Muscle layer of colon (tissue), 2 donors: Measurements from ENCODE around the gene PLEKHH3.
A peak's percentile ranks its signal among the peaks of the same experiment; 100 is the strongest.

Experiments used
- H3K27ac ChIP-seq: one replicate; pipeline ENCODE4 v1.7.0; 2013; ENCODE audit warnings: low read depth, mild to moderate bottlenecking, low read length, moderate library complexity
- H3K27me3 ChIP-seq, 2 donors: one replicate each; pipeline ENCODE4 v1.7.0; 2013; ENCODE audit warnings: low read length in 2 of 2, mild to moderate bottlenecking in 2 of 2; ENCODE audit not compliant: insufficient read depth in 2 of 2, control insufficient read depth in 1 of 2
- H3K36me3 ChIP-seq: one replicate; pipeline ENCODE4 v1.7.0; 2013; ENCODE audit warnings: mild to moderate bottlenecking, low read length; ENCODE audit not compliant: insufficient read depth
- H3K4me1 ChIP-seq: one replicate; pipeline ENCODE4 v1.7.0; 2013; ENCODE audit warnings: mild to moderate bottlenecking, low read length; ENCODE audit not compliant: insufficient read depth
- H3K4me3 ChIP-seq, 2 donors: one replicate each; pipeline ENCODE4 v1.7.0; 2013; ENCODE audit warnings: low read length in 2 of 2, low read depth in 1 of 2, mild to moderate bottlenecking in 1 of 2, moderate library complexity in 1 of 2
- H3K9ac ChIP-seq: one replicate; pipeline ENCODE4 v1.7.0; 2013; ENCODE audit warnings: low read length
- H3K9me3 ChIP-seq: one replicate; pipeline ENCODE4 v1.7.0; 2013; ENCODE audit warnings: mild to moderate bottlenecking, low read length
- donor health status: abdominal sarcoma.
- donor health status: Adenocarcinoma of cecum.

PLEKHH3 gene

DNA sequence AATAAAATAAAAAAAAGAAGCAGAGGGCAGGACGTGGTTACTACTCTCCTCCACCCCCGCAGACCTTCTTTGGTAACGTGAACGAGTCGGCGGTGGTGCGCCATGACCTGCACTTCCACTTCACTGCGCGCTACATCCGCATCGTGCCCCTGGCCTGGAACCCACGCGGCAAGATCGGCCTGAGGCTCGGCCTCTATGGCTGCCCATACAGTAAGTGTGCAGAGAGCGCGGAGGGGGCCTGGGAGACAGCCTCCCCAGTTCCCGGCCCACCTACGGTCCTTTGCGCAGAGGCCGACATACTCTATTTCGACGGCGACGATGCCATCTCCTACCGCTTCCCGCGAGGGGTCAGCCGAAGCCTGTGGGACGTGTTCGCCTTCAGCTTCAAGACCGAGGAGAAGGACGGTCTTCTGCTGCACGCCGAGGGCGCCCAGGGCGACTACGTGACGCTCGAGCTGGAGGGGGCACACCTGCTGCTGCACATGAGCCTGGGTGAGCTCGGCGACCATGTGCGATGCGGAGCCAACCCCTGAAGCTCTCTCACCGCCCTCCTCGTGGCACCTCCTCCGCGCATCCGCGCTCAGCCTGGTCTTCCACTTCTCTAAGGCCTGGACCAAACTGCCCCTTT is 8.2 kb upstream of the PLEKHH3 start:
- Histone ChIP-seq H3K9ac (no peak overlapping the region), H3K27me3 (no peaks in the 10 kb centered on the region), H3K9me3 (no peaks in the 10 kb centered on the region), H3K4me1 (peaks cover 20% of the 10 kb centered on the region), H3K4me3 (no peak overlapping the region), H3K36me3 (peaks cover 18% of the 10 kb centered on the region), H3K27ac (peak overlapping the region; percentile 95)

DNA sequence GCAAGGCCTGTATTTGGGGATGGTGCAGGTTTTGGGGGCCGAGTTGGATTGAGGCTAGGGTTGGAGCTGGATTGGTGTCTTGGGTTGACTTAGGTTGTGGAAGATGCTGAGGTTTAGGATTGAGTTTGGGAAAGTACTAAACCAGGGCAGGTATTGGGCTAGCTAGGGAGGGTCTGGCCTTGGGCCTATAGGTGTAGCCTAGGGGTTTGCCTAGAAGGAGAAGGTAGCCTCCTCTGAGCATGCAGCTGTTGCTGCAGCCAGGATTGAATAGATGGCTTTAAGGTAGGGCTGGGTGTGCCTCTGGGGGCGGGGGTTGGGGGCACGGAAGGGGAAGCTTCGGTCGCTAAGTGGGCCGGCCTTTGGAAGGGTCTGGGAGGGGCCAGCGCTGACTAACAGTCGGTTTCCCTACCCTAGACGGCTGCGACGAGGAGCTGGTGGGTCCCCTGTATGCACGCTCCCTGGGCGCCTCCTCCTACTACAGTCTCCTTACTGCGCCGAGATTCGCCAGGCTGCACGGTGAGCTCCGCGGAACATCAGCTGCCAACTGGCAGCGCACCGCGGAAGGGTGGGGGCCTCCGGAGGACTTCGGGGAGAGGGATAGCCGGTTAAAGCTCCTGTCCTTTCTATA is 6.7 kb upstream of the PLEKHH3 start:
- H3K9me3 ChIP-seq: no peaks in the 10 kb centered on the region
- H3K9ac ChIP-seq: peak overlapping the region; percentile 71
- peak overlapping the region; percentile 95 for H3K27ac ChIP-seq
- peak overlapping the region; percentile 58 to 71 for H3K4me3 ChIP-seq
- H3K4me1 ChIP-seq: peaks cover 31% of the 10 kb centered on the region
- peaks cover 14% of the 10 kb centered on the region for H3K36me3 ChIP-seq
- no peaks in the 10 kb centered on the region for H3K27me3 ChIP-seq

DNA sequence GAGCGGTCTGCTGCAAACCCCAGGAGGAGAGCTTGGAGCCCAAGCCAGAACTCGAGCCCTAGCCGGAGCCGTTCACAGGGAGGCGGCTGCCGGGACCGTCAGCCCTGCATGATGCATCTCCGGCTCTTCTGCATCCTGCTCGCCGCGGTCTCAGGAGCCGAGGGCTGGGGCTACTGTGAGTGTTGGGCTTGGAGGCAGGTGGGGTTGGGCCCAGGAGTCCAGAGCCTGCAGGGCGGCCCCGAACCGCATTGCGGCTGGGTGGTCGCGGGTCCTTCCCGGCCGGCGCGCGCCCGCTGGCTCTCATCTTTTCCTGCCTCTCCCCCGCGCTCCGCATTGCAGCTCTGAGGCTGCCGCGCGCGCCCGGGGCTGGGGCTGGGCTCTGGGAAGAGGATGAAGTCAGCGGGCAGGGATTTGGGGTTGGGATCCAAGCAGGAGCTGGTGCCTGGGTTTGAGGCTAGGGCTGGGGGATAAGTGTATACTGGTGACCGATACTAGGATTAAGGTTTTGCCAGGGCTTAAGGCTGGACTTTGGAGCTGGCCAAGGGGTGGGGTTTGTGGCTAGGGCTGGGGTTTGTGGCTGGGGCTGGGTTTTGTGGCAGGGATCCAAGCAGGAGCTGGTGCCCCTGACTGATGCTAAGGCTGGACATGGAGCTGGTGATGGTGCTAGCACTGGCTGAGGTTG is 6.1 kb upstream of the PLEKHH3 start:
- Histone ChIP-seq H3K27me3 (no peaks in the 10 kb centered on the region), H3K9me3 (no peaks in the 10 kb centered on the region), H3K36me3 (peaks cover 10% of the 10 kb centered on the region), H3K4me1 (peaks cover 33% of the 10 kb centered on the region), H3K27ac (peak overlapping the region; percentile 95), H3K4me3 (peak overlapping the region; percentile 58 to 71), H3K9ac (peak overlapping the region; percentile 71)

DNA sequence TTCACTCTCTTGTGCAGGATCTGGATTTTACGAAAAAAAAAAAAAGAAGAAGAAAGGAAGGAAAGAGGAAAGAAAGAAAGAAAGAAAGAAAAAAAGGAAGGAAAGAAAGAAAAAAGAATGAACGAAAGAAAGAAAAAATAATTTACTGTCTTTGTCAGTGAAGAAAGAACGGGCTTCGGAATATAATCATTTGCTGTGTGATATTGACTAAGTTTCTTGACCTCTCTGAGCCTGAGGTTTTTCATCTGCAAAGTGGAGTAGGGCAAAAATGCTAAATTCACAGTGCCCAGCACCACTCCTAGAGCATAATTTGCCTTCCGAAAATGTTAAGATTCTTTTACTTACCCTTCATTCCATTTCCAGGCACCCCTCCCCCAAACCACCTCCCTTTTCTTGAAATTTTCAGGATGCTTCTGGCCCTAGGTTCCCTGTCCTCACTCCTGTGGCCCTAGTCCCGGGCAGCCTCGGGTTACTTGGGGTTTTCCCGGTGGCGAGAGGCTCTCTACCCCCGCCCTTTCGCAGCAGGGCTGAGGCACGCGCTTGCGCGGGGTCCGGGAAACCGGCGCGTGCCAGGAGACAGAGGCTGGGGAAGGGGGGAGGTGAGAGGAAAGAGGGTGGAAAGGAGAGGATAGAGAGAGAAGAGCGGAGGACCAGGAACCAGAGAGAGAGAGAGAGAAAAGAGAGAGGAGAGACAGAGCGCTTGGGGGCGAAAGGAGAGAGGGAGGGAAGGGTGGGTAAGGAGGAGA is 5.4 kb upstream of the PLEKHH3 start, which contains the start of gene CNTNAP1:
Gene CNTNAP1, plus strand, starts transcription at position 556 of the 746 bp plus-strand sequence. CDS start 299 bp downstream, outside the sequence.
- Histone ChIP-seq H3K27me3 (no peaks in the 10 kb centered on the region), H3K27ac (peak within 1 kb of the TSS; percentile 95), H3K9me3 (no peaks in the 10 kb centered on the region), H3K4me3 (peak within 1 kb of the TSS; percentile 58 to 71), H3K9ac (peak within 1 kb of the TSS; percentile 71), H3K4me1 (peaks cover 33% of the 10 kb centered on the region), H3K36me3 (peaks cover 10% of the 10 kb centered on the region)

DNA sequence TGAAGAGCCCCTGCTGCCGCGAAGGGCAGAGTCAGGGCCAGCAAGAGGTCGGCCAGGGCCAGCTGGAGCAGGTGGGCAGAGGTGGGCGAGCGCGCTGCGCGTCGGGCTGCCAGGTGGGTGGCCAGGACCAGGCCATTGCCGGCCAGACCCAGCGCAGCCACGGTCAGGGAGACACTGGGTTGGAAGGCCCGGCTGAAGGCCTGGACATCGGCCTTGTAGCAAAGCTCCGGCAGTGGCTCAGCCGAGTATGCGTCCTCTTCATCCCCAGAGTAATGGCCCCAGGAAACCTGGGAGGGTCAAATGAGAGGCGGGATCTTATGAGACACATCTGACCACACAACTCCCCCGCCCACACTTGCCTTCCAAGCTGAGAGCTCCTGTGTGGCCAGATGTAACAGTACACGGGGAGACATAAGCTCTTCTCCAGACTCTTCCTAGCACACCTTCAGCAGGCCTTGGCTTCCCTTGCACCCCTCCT is 3.6 kb upstream of the PLEKHH3 start:
- Histone ChIP-seq H3K9ac (peak overlapping the region; percentile 49), H3K27me3 (no peaks in the 10 kb centered on the region), H3K36me3 (peaks cover 2% of the 10 kb centered on the region), H3K9me3 (no peaks in the 10 kb centered on the region), H3K4me3 (peak overlapping the region; percentile 2 to 60), H3K27ac (peak overlapping the region; percentile 99), H3K4me1 (peaks cover 33% of the 10 kb centered on the region)

DNA sequence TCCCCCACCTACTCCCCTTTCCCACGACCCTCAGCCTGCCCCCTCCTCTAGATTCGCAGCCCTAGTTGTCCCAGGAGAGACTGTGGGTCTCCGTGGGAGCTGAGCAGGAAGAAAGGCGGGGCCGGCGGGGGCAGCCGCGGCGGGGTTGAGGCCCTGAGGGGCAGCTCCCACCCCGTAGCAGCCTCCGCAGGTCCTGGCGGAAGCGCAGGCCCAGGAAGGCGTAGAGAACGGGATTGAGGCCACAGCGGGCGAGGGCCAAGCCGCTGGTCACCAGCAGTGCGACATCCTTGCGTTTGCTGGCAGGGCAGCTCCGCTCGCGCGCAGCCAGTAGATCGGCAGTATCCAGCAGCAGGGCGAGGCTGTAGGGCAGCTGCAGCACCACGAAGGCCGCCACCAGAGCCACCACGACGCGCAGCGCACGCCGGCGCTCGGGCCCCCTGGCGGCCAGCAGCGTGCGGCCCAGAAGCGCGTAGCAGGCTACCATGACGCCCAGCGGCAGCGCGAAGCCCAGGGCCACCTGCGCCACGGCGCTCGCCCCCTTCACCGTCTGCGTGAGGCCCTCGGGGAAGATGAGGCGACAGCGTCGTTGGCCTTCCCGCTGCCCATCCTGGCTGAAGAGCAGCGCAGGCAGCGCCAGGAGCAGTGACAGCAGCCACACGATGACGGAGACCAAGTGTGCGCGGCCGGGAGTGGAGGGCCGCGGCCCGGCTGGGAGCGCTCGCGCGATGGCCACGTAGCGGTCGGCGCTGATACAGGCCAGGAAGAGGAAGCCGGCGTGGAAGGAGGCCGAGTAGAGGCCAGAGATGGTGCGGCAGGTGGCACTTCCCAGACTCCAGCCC is 2.9 kb upstream of the PLEKHH3 start:
- H3K27me3 ChIP-seq: no peaks in the 10 kb centered on the region
- no peaks in the 10 kb centered on the region for H3K36me3 ChIP-seq
- peak overlapping the region; percentile 2 to 60 for H3K4me3 ChIP-seq
- H3K4me1 ChIP-seq: peaks cover 38% of the 10 kb centered on the region
- peak overlapping the region; percentile 99 for H3K27ac ChIP-seq
- H3K9ac ChIP-seq: peak overlapping the region; percentile 49
- no peaks in the 10 kb centered on the region for H3K9me3 ChIP-seq

DNA sequence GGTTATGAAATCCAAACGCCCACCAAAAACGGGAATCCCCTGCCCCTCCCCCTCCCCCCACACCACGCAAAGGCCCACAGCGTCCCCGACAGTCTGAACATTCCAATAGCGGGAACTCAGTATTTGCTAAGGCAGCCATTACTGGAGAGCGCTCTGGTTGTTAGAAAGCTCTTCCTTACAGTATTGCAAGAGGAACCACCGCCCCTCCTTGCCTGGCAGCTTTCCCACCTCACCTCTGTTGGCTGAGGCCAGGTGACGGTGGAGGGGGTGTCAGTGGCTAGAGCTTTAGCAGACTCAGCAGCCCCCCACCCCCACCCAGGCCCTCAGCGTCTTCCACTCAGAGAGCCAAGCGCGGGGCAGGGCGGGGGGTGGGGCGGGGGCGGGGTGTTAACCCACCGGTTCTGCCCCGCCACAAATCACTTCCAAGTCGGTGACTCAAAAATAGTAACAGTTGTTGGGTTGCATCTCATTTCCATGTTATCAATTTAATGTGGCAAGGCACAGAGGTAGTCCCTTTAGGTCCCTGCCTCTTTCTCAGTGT is 2.2 kb upstream of the PLEKHH3 start:
- Histone ChIP-seq H3K9me3 (no peaks in the 10 kb centered on the region), H3K27me3 (no peaks in the 10 kb centered on the region), H3K9ac (peak overlapping the region; percentile 49), H3K36me3 (no peaks in the 10 kb centered on the region), H3K4me1 (peaks cover 45% of the 10 kb centered on the region), H3K27ac (peak overlapping the region; percentile 99), H3K4me3 (peak overlapping the region in 1 of 2 donors; percentile 60)

DNA sequence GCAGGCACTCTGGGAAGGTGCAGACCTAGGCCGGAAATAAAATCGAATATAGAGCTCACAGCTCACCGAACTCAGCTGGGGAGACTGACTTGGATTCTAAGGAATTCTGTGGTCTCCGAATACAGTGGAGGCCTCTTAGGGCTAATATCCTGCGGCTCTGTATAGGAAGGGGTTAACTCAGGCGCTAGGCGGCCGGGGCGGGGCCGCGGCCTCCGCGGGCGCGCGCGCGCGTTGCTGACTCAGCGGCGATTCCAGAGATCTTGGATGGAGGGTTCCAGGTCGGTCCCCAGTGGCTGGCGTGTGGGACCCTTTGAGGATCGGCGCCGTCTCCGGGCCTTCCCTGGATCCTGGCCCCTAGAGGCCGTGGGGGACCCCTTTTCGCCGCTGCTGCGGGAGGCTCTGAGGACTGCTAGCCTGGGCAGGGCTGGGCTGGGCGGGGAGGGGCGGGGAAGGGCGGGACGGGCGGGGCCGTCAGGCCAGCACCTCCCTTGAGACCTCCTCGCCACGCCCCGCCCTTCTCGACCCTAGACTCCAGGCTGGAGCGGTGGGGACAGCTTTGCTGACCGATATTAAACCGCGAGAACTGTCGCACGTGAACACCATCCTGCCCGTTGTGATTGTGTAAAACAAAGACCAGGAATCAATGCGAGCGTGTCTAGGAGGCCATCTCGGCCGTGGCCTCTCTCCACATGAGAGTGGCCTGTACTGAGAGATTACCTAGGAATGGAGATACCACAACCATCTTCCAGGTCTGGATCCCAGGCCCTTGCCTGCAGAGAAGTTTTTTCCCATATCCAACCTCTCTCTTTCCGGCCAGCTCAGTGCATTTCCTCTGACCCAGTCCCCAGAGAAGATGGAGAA is 1.4 kb upstream of the PLEKHH3 start:
- Histone ChIP-seq H3K27ac (peak overlapping the region; percentile 99), H3K36me3 (peaks cover 4% of the 10 kb centered on the region), H3K9ac (peak overlapping the region; percentile 82), H3K4me1 (peaks cover 50% of the 10 kb centered on the region), H3K27me3 (no peaks in the 10 kb centered on the region), H3K4me3 (peak overlapping the region; percentile 56 to 76), H3K9me3 (no peaks in the 10 kb centered on the region)

DNA sequence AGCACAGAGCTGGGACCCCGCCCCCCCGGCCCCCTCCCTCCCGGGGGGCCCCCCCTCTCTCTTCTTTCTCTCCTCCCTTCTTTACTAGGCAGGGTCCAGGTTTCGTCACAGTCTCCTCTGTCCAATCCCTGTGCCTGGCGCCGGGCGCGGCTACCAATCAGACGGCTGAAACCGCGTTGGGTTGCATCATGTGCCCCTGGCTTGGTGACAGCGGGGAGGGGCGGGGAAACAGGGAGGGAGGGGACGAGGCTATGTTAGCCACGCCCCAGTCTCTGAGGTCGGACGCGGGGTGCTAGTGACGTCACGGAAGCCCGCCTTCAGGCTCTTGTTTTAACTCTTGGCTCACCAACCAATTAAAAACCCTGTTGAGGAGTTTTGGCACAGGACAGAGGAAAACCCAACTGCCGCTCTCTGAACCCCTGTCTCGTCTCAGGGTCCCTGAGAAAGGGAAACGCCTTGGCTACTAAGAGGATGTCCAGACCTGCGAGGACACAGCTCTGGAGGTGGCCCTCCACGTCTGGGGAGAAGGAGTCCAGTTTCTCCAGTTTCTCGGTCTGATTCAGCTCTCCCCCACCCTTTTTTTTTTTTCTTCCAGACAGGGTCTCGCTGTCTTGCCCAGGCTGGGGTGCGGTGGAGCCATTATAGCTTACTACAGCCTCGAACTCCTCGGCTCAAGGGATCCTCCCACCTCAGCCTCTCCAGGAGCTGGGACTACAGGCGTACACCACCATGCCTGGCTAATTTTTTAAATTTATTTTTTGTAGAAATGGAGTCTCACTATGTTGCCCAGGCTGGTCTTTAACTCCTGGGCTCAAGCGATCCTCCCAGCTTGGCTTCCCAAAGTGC is 441 bp upstream of the PLEKHH3 start:
- peaks cover 50% of the 10 kb centered on the region for H3K4me1 ChIP-seq

More for the DNA sequence above, 441 bp upstream of the PLEKHH3 start:
- Histone ChIP-seq H3K9ac (peak overlapping the region; percentile 82), H3K36me3 (peaks cover 13% of the 10 kb centered on the region), H3K27ac (peak overlapping the region; percentile 99), H3K27me3 (no peaks in the 10 kb centered on the region), H3K4me3 (peak overlapping the region; percentile 56 to 97), H3K9me3 (no peaks in the 10 kb centered on the region)
